SJSA1 (cell line): ENCODE results near the gene AUH. TPM values are rescaled to one million over a fixed set of nuclear protein-coding genes. Genes with fewer than 3 reads are reported as not detected.

Experiments used
- DNase-seq, 2 experiments: peaks; one replicate each; pipeline ENCODE4 v3.0.0-alpha.2; 2015 to 2020; ENCODE audit warnings: low spot score in 2 of 2, low read depth in 1 of 2
- H3K27ac ChIP-seq: fragments of 250-450 bp; sonication (Bioruptor Pico); 2 replicates; pipeline ENCODE4 v1.5.1; 2020; ENCODE audit warnings: mild to moderate bottlenecking, moderate library complexity
- H3K27me3 ChIP-seq: fragments of 250-450 bp; sonication (Bioruptor Pico); replicated peaks from 2 replicates; pipeline ENCODE4 v1.5.1; 2020; ENCODE audit warnings: mild to moderate bottlenecking, moderate library complexity
- H3K36me3 ChIP-seq: fragments of 250-450 bp; sonication (Bioruptor Pico); 2 replicates; pipeline ENCODE4 v1.5.1; 2020; ENCODE audit warnings: mild to moderate bottlenecking
- H3K4me1 ChIP-seq: fragments of 250-450 bp; sonication (Bioruptor Pico); replicated peaks from 2 replicates; pipeline ENCODE4 v1.6.1; 2021; ENCODE audit warnings: mild to moderate bottlenecking
- H3K4me3 ChIP-seq: fragments of 250-450 bp; sonication (Bioruptor Pico); 2 replicates; pipeline ENCODE4 v1.5.1; 2020; ENCODE audit warnings: mild to moderate bottlenecking
- H3K9me3 ChIP-seq: fragments of 250-450 bp; sonication (Bioruptor Pico); replicated peaks from 2 replicates; pipeline ENCODE4 v1.5.1; 2020; ENCODE audit warnings: mild to moderate bottlenecking
- total RNA-seq: library from RNA; depleted of rRNA; stranded (reverse); fragments of >200 nt; shearing (Covaris generic); gene quantifications from 2 replicates; pipeline ENCODE4 v1.2.3, GENCODE V29; 2014

Gene AUH
- total RNA-seq, 1 experiment from 2014 or later, result 15.3 TPM

DNA sequence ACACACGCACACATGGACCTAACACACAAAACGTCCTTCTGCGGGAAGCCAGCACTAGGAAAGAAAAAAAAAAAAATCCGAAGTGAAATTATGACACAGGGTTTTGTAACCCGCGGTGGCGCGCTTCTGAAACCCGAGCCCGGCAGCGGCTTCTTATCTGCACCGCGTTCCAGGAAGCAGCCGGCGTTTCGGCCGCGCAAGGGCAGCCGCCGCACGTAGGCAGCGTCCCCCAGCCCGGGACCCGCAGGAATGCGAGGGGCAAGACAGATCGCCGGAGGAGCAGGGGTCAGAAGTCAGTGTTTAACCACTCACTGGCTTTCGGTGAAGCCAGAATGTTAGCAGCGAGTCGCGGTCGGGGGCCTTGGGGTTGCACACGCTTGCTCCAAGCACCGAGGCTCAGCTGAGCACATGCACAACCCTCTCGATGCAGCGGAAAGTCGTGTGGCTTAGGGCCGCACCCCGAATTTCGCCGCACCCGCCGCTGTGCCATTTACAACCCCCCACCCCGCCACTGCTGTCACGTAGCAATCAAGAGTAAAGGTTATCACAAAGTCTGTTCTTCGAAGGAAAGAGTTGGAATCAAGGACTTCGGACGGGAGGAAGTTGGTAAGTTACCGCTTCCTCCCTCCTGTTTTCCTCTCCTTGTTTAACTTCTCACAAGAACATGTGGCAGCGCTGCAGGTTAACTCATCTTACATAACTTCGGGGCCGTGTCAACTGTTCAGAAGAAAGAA, 167.9 kb downstream of the AUH start:
- Histone ChIP-seq H3K9me3 (no peaks in the 10 kb centered on the region), H3K4me3 (peak overlapping the region; percentile 31), H3K27me3 (no peaks in the 10 kb centered on the region), H3K4me1 (peaks cover 39% of the 10 kb centered on the region), H3K27ac (peak overlapping the region; percentile 99), H3K36me3 (no peaks in the 10 kb centered on the region)
- peak; percentile 80 to 83 for DNase-seq

DNA sequence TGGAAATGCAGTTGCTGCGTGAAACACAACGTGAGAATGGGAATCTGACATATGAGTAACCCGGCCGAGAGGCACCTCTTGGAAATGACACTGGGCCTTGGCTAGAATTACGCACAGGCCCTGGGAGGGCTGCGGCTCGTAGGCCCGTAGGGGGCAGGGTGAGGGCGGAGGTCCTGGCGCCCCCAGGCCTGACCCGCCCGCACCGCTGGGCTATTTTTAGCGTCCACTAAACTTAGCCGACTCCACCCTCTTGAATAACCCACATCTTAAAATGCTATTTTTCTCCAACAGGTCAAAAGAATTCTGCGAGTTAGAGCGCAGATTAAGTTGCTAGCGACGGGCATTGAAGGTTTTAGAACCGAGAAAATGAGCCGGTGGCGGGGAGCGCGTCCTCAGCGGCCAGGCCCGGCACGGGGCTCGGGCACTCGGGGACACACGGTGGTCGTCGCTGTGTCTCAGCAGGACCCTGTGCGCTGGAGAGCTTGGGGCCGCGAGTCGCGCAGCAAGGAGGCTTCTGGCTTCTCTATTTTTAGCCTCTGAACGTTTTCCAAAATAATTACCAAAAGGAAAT, 168.5 kb downstream of the AUH start:
- H3K4me1 ChIP-seq, result peaks cover 39% of the 10 kb centered on the region

DNA sequence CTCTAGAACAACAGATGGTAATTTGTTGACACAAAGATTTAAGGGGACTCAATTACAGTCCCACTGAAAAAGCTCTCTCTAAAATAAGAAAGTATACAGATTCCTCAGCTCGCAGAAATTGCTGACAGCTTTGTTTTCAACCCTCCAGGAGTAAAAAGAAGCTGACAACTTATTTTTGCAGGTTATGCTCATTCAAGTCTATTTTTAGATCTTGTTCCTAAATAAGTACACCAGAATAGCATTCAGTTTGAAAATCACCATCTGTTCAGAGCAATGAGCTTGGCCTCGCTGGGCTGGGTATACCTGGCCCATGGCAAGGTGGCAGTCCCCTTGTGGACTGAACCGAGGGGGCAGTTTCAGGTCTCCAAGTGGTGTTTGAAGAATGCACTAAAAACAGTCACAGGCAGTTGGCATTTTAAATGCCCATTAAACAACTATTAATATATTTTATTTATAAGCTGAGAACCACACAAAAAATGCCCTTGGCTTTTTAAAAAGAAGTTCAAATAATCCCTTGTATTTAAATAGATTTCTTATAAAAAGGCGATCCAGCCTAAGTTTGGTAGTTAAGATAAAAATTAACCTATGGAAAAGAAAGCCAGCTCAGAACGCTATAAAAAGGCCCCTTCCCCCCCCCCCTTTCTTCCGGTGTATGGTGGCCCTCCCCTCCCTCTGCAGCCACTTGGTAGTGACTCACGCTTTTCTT, 169.2 kb downstream of the AUH start:
- peaks cover 37% of the 10 kb centered on the region for H3K4me1 ChIP-seq
- H3K4me3 ChIP-seq, result no peak overlapping the region
- peak in 1 of 2 experiments; percentile 60 for DNase-seq
- H3K27ac ChIP-seq, result peak overlapping the region; percentile 99
- no peaks in the 10 kb centered on the region for H3K27me3 ChIP-seq
- H3K9me3 ChIP-seq, result no peaks in the 10 kb centered on the region
- H3K36me3 ChIP-seq, result no peaks in the 10 kb centered on the region

More for the DNA sequence above, 168.5 kb downstream of the AUH start:
- Histone ChIP-seq H3K9me3 (no peaks in the 10 kb centered on the region), H3K36me3 (no peaks in the 10 kb centered on the region), H3K27me3 (no peaks in the 10 kb centered on the region), H3K27ac (peak overlapping the region; percentile 99), H3K4me3 (peak overlapping the region; percentile 31)
- peak; percentile 95 to 96 for DNase-seq

DNA sequence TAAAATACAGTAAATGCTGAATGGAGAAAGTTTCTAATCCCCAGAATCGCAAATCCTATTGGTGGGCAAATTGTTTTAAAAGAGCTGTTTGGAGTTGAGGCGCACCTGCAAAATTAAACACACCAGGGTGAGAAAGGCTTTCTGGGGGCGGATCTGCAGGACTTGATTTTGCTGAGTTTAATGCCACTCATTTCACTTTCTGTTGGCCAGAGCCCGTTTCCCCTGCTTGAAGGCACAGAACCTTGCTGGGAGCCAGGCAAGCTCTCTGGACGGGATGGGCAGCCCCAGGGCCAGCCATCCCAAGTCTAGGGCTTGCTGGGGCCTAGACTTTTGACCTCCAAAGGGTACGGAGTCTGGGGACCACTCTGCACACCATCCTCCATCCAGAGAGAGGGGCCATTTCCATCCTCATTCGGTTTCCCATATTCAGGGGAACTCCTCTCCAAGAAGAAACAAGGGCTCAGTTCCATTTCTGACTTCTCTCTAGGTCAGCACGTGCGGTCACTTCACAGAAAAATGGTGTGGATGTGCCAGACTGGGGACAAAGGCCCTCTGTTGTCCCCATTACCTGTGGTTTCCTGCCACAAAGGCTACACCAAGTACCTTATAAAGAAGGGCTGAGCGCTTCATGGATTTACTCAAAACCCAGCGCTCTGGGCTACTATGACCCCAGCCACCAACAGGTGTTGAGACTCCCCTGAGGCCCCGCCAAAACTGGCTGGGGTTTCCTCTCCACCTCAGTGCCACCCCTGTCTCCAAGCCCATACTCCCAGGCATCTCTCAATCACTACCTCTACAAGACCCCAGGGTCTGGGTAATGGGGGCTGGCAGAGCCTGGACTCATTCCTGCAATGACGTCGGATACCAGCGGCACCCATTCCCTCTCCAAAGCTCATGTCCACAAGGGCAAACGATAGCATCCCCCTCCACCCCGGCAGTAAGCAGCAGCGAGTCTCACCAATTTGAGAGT, 170.0 kb downstream of the AUH start:
- no peaks in the 10 kb centered on the region for H3K36me3 ChIP-seq
- H3K27me3 ChIP-seq, result no peaks in the 10 kb centered on the region
- H3K4me1 ChIP-seq, result peaks cover 45% of the 10 kb centered on the region
- no peaks in the 10 kb centered on the region for H3K9me3 ChIP-seq
- no peak for DNase-seq
- H3K4me3 ChIP-seq, result no peak overlapping the region
- peak overlapping the region; percentile 99 for H3K27ac ChIP-seq

DNA sequence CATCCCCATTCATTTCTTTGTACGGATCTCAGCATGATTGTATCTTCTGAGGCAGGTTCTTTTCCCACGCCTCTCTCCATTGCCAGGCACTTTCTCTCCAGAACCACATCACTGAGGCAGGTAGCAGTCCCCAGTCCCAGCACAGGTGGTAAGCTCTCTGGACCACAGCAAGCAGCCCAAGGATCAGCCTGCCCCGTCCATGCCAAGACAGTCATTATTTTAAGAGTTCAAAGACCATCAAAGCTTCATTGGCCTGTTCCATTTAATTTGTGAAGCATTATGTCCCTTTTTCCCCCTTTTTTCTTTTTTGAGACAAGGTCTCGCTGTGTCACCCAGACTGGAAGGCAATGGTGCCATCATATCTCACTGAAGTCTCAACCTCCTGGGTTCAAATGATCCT, 171.7 kb downstream of the AUH start:
- no peaks in the 10 kb centered on the region for H3K36me3 ChIP-seq
- no peaks in the 10 kb centered on the region for H3K9me3 ChIP-seq
- H3K4me1 ChIP-seq, result peaks cover 49% of the 10 kb centered on the region
- H3K27me3 ChIP-seq, result no peaks in the 10 kb centered on the region
- no peak overlapping the region for H3K27ac ChIP-seq
- DNase-seq, result no peak
- no peak overlapping the region for H3K4me3 ChIP-seq

DNA sequence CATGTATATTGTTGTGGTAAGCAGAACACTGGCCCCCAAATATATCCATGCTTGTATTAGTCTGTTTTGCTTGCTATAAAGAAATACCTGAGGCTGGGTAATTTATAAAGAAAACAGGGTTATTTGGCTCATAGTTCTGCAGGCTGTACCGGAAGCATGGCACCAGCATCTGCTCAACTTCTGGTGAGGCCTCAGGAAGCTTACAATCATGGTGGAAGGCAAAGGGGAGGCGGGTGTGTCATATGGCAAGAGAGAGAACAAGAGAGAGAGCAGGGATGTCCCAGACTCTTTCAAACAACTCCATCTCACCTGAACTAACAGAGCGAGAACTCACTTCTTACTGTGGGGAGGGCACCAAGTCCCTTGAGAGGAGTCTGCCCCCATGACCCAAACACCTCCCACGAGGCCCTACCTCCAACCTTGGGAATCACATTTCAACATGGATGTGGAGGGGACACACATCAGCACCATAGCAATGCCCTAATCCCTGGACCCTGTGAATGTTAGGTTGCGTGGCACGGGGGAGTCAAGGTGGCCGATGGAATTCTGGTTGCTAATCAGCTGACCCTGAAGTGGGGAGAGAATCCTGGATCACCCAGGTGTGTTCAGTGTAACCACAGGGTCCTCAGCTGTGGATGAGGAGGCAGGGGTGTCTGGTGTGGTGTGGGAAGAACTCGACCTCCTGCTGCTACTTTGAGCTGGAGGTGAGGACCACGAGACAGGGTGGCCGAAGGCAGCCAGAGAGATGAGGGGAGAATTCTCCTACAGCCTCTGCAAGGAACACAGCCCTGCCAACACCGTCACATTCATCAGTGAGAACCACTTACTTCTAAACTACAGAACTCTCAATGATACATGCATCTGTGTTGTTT, 172.8 kb downstream of the AUH start:
- no peak for DNase-seq
- H3K4me3 ChIP-seq, result no peak overlapping the region
- no peaks in the 10 kb centered on the region for H3K9me3 ChIP-seq
- H3K4me1 ChIP-seq, result peaks cover 38% of the 10 kb centered on the region
- no peaks in the 10 kb centered on the region for H3K36me3 ChIP-seq
- H3K27ac ChIP-seq, result no peak overlapping the region
- no peaks in the 10 kb centered on the region for H3K27me3 ChIP-seq

DNA sequence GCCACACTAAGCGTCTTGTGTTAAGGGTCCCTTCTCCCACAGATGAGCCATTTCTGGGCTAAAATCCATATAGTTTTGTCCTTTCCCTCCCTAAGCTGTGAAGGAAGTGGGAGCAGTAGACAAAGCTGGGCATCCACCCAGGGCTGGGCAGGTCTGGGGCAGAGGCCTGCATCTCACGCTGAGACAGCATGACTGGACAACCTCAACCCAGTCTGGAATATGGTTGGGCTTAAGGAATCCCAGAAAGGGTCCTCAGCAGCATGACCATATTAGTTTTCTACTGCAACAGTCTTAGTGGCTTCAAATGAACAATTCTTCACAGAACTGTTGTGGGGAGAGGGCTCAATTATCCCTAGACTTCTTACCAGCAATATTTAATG, 173.8 kb downstream of the AUH start:
- H3K36me3 ChIP-seq, result no peaks in the 10 kb centered on the region
- H3K9me3 ChIP-seq, result no peaks in the 10 kb centered on the region
- DNase-seq, result no peak
- H3K27me3 ChIP-seq, result no peaks in the 10 kb centered on the region
- H3K4me3 ChIP-seq, result no peak overlapping the region
- peaks cover 29% of the 10 kb centered on the region for H3K4me1 ChIP-seq
- H3K27ac ChIP-seq, result no peak overlapping the region

DNA sequence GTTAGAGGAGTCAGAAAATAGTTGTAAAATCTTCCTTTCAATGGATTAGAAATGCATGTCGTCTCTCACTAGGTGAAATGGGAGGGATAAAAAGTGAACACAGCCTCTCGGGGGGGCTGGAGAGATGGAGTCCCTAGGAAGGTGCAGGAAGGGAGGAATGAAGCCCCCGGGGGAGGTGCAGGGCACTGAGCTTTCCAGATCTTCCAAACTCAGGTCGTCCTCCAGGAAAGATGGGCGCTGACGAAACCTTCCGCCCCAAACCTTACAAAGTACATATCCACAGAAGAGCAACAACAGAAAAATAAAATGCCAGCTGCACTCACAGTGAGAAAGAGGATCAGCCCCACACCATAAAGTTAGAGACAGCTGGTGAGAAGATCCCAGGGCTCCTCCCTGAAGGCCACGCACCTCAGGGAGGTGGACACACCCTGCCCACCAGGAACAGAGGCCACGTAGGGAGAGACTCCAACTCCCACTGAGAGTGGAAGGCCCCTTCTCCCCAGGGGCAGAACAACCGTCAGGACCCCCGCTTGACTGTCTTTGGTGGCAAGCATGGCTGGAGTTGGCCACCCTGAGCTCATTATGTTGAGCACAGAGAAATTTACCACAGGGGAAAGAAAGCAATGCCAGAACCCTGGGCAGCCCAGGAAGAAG, 174.3 kb downstream of the AUH start:
- H3K36me3 ChIP-seq, result no peaks in the 10 kb centered on the region
- no peak overlapping the region for H3K4me3 ChIP-seq
- DNase-seq, result no peak
- peak overlapping the region; percentile 61 for H3K27ac ChIP-seq
- H3K27me3 ChIP-seq, result no peaks in the 10 kb centered on the region
- peaks cover 27% of the 10 kb centered on the region for H3K4me1 ChIP-seq
- H3K9me3 ChIP-seq, result no peaks in the 10 kb centered on the region

DNA sequence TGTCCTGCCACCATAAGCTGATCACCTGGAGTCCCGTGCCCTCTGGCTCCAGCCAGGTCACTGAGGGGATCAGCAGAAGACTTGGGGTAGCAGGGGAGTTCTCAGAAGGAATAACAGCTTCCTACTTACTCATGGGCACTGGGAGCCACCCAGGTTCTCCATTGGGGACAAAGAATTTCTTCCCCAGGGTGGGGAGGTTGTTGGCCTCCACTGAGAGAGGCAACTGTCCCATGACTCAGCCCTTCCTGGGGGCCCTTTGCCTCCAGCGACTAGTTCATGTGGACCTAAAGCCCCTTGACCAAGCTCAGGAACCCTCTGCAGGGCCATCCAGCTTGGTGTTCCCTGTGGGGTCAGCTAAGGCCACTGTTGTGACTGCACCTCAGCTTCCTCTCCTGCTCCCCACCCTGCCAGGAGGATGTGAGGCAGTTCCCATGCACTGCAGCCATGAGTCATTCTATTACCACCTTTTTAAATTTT, 175.0 kb downstream of the AUH start:
- Histone ChIP-seq H3K36me3 (no peaks in the 10 kb centered on the region), H3K4me3 (no peak overlapping the region), H3K4me1 (peaks cover 19% of the 10 kb centered on the region), H3K27me3 (no peaks in the 10 kb centered on the region), H3K9me3 (no peaks in the 10 kb centered on the region), H3K27ac (peak overlapping the region; percentile 61)
- peak; percentile 49 to 66 for DNase-seq

DNA sequence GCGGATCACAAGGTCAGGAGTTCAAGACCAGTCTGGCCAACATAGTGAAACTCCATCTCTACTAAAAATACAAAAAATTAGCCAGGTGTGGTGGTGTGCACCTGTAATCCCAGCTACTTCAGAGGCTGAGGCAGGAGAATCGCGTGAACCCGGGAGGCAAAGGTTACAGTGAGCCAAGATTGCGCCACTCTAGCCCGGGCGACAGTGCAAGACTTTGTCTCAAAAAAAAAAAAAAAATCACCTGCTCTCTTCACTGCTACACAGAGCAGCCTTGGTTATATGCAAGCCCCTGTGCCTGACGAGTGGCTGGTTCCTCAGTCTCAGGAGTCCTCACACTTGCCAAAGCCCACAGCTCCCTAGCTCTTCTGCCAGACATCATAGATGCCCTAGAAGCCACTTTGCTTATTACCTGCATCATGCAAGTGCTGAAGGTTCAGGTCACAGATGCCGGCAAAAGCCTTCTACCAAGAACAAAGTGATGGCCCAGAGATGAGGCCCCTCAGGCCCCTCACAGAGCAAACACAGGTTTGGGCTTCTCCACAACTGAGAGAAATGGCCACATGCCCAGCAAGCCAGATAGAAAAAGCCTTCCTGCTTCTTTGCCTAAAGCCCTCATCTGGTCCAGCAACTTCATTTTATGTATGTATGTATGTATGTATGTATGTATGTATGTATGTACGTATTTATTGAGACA, 176.4 kb downstream of the AUH start:
- DNase-seq, result no peak
- Histone ChIP-seq H3K4me1 (peaks cover 17% of the 10 kb centered on the region), H3K36me3 (no peaks in the 10 kb centered on the region), H3K4me3 (no peak overlapping the region), H3K9me3 (no peaks in the 10 kb centered on the region), H3K27me3 (no peaks in the 10 kb centered on the region), H3K27ac (no peak overlapping the region)

DNA sequence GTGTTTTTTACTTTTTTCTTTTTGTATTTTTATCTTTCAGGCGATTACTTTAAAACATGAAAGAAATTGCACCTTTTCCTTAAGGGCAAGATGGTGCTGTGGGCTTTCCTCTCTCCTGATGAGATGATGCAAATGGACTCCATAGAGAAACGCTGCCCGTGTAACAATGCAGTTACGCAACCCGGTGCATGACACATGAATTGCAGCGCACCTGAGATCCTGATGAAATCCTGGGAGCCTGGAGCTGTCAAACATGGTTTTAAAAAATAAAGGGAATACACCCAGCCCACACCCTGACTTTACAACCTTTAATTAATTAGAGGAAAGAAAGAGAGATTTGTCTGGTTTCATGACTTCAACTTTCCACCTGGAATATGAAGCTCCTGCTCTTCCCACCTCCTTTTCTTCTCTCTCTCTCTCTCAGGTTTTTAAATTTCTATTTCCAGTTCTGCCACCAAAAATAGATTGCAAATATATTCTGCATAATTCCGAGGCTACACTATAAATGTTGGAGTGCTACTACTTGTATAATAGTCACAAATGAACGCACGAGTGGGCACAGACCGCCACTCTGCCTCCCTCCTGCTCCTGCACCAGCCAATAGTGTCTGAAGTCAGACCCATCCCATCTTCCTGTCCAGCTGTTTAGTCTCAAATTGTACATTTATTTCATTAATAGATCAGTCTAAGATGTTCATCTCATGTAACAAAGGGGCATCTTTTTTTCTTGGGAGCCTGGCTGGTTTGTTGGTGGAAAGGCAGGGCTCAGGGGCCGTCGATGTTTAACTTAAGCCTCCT, 179.1 kb downstream of the AUH start:
- Histone ChIP-seq H3K9me3 (peaks cover 4% of the 10 kb centered on the region; the same call in 1 of the 2 replicates), H3K4me1 (peaks cover 28% of the 10 kb centered on the region), H3K36me3 (no peaks in the 10 kb centered on the region; the same call in 1 of the 2 replicates), H3K4me3 (no peak overlapping the region), H3K27me3 (no peaks in the 10 kb centered on the region), H3K27ac (no peak overlapping the region)
- no peak for DNase-seq
